Muscle layer of duodenum (tissue), 2 donors: ENCODE data around the gene FBXL13.
"Not testable (repeated sequence)": the region's sequence is repeated elsewhere in the genome, so short reads cannot be mapped to it uniquely, and the experiment has no call there.

ENCODE experiments used
- H3K27ac ChIP-seq: one replicate; pipeline ENCODE4 v1.7.0; 2013; ENCODE audit warnings: mild to moderate bottlenecking, low read length
- H3K27me3 ChIP-seq: one replicate; pipeline ENCODE4 v1.7.0; 2013; ENCODE audit warnings: low read depth, mild to moderate bottlenecking, control low read depth, low read length
- H3K36me3 ChIP-seq, 2 donors: one replicate each; pipeline ENCODE4 v1.7.0; 2013; ENCODE audit warnings: low read length in 2 of 2, control low read depth in 1 of 2, mild to moderate bottlenecking in 1 of 2; ENCODE audit not compliant: insufficient read depth in 2 of 2, control insufficient read depth in 1 of 2
- H3K4me1 ChIP-seq, 2 donors: one replicate each; pipeline ENCODE4 v1.7.0; 2013; ENCODE audit warnings: low read length in 2 of 2, mild to moderate bottlenecking in 2 of 2, control low read depth in 1 of 2, moderate library complexity in 1 of 2; ENCODE audit not compliant: insufficient read depth in 2 of 2, control insufficient read depth in 1 of 2
- H3K4me3 ChIP-seq, 2 donors: one replicate each; pipeline ENCODE4 v1.7.0; 2013; ENCODE audit warnings: low read length in 2 of 2, low read depth in 1 of 2, mild to moderate bottlenecking in 1 of 2
- H3K9me3 ChIP-seq, 2 donors: one replicate each; pipeline ENCODE4 v1.7.0; 2013; ENCODE audit warnings: low read length in 2 of 2, control low read depth in 1 of 2, mild to moderate bottlenecking in 1 of 2; ENCODE audit not compliant: control insufficient read depth in 1 of 2
- donor health status: healthy.

The FBXL13 gene

DNA sequence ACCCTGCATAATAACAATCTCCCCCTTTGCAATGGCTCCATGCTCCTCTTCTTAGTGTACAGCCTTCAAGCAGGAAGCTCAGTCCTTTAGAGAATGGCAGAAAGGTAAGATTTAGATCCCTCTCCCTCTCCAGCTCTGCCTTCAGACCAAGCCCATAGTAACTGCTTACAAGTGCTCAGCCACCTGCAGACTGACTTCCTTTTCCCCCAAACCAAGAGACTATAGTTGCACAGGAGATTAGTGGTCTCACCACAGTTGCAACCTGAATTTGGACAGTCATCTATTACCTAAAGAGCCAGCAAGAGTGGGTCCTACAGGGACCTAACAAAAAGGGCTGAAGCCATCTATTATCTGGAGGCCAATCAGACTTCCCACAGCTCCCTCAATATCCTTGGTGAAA is 16.5 kb downstream of the FBXL13 start:
- H3K27ac ChIP-seq = no peak overlapping the region
- no peaks in the 10 kb centered on the region for H3K4me1 ChIP-seq
- no peaks in the 10 kb centered on the region for H3K27me3 ChIP-seq
- no peaks in the 10 kb centered on the region for H3K9me3 ChIP-seq
- H3K4me3 ChIP-seq = no peak overlapping the region
- no peaks in the 10 kb centered on the region for H3K36me3 ChIP-seq

DNA sequence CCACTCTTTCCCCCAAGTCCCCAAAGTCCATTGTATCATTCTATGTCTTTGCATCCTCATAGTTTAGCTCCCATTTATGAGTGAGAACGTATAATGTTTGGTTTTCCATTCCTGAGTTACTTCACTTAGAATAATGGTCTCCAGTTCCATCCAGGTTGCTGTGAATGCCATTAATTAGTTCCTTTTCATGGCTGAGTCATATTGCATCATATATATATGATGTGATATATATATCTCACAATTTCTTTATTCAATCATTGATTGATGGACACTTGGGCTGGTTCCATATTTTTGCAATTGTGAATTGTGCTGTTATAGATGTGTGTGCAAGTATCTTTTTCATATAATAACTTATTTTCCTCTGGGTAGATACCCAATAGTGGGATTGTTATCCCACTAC is 18.6 kb downstream of the FBXL13 start:
- H3K27me3 ChIP-seq, H3K9me3 ChIP-seq, H3K4me3 ChIP-seq, H3K36me3 ChIP-seq, H3K27ac ChIP-seq, H3K4me1 ChIP-seq: not testable (repeated sequence)

DNA sequence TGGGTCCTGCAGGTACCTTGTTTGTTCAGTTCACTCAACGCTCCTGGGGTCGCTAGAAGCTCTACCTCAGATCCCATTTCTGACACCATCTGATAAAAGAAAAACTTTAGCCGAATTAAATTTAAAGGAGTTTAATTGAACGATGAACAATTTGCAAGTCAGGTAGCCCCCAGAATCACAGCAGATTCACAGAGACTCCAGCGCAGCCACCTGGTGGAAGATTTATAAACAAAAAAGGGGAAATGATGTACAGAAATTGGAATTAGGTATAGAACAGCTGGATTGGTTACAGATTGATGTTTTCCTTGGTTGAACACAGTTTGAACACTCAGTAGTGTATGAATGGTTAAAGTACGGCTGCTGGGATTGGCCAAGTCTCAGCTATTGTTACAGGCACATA is 23.1 kb downstream of the FBXL13 start:
- Histone ChIP-seq H3K4me3 (no peak overlapping the region), H3K9me3 (no peaks in the 10 kb centered on the region), H3K27ac (no peak overlapping the region), H3K4me1 (no peaks in the 10 kb centered on the region), H3K36me3 (no peaks in the 10 kb centered on the region), H3K27me3 (no peaks in the 10 kb centered on the region)

DNA sequence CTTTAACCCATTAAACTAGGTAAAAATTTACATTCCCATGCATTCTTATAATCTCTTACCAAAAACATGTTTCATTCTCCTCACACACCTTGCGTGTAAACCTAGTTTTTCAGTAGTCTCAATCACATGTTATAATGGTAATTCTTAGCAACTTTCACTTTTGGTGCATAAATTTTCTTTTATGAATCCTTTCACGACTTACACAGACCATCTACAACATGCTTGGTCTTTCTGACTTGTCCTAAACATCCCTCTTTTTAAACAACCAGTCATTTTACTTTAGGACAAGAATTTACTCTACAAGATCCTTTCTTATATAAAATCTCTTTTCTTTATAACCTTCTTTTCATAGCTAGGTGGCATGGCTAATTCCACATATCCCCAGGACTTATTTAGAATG is 25.8 kb downstream of the FBXL13 start:
- no peak overlapping the region for H3K27ac ChIP-seq
- peaks cover 0 to 2% of the 10 kb centered on the region in 2 donors for H3K9me3 ChIP-seq
- H3K27me3 ChIP-seq = no peaks in the 10 kb centered on the region
- H3K4me1 ChIP-seq = no peaks in the 10 kb centered on the region
- H3K4me3 ChIP-seq = no peak overlapping the region
- no peaks in the 10 kb centered on the region for H3K36me3 ChIP-seq

DNA sequence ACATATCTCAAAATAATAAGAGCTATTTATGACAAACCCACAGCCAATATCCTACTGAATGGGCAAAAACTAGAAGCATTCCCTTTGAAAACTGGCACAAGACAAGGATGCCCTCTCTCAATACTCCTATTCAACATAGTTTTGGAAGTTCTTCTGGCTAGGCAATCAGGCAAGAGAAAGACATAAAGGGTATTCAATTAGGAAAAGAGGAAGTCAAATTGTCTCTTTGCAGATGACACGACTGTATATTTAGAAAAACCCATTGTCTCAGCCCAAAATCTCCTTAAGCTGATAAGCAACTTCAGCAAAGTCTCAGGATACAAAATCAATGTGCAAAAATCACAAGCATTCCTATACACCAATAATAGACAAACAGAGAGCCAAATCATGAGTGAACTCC is 32.8 kb downstream of the FBXL13 start:
- not testable (repeated sequence) for H3K4me3 ChIP-seq, H3K36me3 ChIP-seq, H3K4me1 ChIP-seq, H3K27me3 ChIP-seq, H3K9me3 ChIP-seq, H3K27ac ChIP-seq

DNA sequence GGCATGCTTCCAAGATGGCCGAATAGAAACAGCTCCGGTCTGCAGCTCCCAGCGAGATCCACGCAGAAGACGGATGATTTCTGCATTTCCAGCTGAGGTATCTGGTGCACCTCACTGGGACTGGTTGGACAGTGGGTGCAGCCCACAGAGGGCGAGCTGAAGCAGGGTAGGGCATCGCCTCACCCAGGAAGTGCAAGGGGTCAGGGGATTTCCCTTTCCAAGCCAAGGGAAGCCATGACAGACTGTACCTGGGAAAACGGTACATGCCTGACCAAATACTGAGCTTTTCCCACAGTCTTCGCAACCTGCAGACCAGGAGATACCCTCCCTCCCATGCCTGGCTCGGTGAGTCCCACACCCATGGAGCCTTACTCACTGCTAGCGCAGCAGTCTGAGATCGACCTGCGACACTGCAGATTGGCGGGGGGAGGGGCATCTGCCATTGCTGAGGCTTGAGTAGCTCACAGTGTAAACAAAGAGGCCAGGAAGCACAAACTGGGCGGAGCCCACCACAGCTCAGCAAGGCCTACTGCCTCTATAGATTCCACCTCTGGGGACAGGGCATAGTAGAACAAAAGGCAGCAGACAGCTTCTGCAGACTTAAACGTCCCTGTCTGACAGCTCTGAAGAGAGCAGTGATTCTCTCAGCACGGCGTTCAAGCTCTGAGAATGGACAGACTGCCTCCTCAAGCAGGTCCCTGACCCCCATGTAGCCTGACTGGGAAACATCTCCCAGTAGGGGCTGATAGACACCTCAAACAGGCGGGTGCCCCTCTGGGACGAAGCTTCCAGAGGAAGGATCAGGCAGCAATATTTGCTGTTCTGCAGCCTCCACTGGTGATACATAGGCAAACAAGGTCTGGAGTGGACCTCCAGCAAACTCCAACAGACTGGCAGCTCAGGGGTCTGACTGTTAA is 36.5 kb downstream of the FBXL13 start:
- not testable (repeated sequence) for H3K9me3 ChIP-seq, H3K4me3 ChIP-seq, H3K27me3 ChIP-seq, H3K36me3 ChIP-seq, H3K27ac ChIP-seq, H3K4me1 ChIP-seq

DNA sequence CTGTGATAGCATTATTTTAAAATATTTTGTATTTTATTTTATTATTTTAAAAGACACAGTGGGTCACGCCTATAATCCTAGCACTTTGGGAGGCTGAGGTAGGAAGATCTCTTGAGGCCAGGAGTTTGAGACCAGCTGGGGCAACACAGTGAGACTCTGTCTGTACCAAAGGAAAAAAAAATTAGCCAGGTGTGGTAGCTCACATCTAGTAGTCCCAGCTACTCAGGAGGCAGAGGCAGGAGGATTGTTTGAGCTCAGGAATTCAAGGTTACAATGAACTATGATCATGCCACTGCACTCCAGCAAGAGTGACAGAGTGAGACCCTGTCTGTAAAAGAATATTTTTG is 37.1 kb downstream of the FBXL13 start:
- Histone ChIP-seq H3K36me3 (no peaks in the 10 kb centered on the region), H3K4me1 (no peaks in the 10 kb centered on the region), H3K9me3 (no peaks in the 10 kb centered on the region), H3K4me3 (no peak overlapping the region), H3K27ac (no peak overlapping the region), H3K27me3 (no peaks in the 10 kb centered on the region)

DNA sequence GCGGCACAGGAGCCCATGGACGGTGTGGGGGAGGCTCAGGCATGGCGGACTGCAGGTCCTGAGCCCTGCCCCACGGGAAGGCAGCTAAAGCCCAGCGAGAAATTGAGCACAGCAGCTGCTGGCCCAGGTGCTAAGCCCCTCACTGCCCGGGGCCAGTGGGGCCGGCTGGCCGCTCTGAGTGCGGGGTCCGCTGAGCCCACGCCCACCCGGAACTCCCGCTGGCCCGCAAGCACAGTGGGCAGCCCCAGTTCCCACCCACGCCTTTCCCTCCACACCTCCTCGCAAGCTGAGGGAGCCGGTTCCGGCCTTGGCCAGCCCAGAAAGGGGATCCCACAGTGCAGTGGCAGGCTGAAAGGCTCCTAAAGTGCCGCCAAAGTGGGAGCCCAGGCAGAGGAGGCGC is 40.3 kb downstream of the FBXL13 start:
- H3K27ac ChIP-seq, H3K9me3 ChIP-seq, H3K27me3 ChIP-seq, H3K36me3 ChIP-seq, H3K4me1 ChIP-seq, H3K4me3 ChIP-seq: not testable (repeated sequence)

DNA sequence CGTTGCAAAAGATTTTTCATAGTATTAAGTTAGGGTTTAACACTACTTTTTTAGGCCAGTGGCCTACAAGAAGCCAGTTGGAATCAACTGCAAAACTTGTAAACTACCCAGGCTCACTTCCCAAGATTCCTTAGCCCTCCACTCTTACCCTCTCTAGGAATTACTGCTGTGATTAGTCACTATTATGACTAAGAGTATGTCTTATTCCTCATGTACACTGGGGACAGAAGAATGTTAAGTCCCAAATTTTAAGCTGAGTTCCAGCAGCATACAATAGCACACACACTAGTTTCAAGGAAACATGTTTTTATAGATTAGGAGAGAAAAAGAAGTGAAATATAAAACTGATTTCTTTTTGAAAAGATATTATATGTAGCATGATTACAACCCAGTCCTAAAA is 42.8 kb downstream of the FBXL13 start:
- Histone ChIP-seq H3K4me3 (no peak overlapping the region), H3K4me1 (no peaks in the 10 kb centered on the region), H3K27ac (no peak overlapping the region), H3K27me3 (no peaks in the 10 kb centered on the region), H3K9me3 (no peaks in the 10 kb centered on the region), H3K36me3 (no peaks in the 10 kb centered on the region)

DNA sequence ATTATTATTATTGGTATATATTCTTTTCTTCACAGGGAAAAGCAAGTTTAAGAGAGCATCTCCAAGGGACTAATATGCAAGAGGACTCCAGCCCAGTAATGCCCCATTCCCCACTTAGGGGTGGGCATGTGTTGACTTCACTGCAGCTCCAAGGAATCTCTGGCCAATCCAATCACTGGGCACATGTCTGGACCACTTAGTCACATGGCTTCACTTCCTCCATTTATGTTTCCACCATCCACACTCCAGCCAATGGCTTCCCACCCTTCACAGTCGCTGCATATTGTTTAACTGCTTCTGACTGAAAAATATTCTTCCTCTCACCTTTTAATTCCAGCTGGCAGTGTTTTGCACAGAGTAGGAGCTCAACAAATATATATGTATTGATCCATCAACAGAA is 43.6 kb downstream of the FBXL13 start:
- no peak overlapping the region for H3K27ac ChIP-seq
- no peak overlapping the region for H3K4me3 ChIP-seq
- H3K4me1 ChIP-seq = no peaks in the 10 kb centered on the region
- H3K27me3 ChIP-seq = no peaks in the 10 kb centered on the region
- no peaks in the 10 kb centered on the region for H3K9me3 ChIP-seq
- H3K36me3 ChIP-seq = no peaks in the 10 kb centered on the region

DNA sequence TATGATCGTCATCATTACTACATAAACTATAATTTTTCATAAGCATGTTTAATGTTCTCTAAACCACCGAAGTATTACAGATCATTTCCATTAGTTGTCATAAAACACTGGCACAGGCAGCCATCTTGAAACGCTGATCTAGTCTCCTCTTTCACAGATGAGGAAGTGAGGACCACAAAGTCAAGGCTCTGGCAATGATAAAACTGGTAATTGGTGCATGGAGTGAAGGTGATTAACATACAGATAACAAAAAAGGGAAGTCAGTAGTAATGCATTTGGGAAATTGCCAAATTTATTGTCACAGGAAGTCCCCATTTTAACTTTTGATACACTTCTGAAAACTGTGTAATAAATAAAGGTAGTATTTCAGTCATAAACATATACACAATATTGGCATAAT is 49.3 kb downstream of the FBXL13 start:
- Histone ChIP-seq H3K4me3 (no peak overlapping the region), H3K36me3 (no peaks in the 10 kb centered on the region), H3K27ac (no peak overlapping the region), H3K9me3 (no peaks in the 10 kb centered on the region), H3K4me1 (no peaks in the 10 kb centered on the region), H3K27me3 (no peaks in the 10 kb centered on the region)

DNA sequence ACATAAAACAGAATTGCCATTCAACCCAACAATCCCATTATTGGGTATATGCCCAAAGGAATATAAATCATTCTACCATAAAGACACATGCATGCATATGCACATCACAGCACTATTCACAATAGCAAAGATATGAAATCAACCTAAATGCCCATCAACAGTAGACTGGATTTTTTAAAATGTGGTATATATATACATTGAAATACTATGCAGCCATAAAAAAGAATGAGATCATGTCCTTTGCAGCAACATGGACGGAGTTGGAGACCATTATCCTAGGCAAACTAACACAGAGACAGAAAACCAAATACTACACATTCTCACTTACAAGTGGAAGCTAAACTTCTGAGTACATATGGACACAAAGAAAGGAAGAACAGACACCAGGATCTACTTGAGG is 51.0 kb downstream of the FBXL13 start:
- H3K4me1 ChIP-seq, H3K9me3 ChIP-seq, H3K4me3 ChIP-seq, H3K27ac ChIP-seq, H3K27me3 ChIP-seq, H3K36me3 ChIP-seq: not testable (repeated sequence)
